ENCODE measurements around the gene PDCL2.
"Not testable (repeated sequence)": the region's sequence is repeated elsewhere in the genome, so short reads cannot be mapped to it uniquely, and the experiment has no call there.

The PDCL2 gene, protein sequence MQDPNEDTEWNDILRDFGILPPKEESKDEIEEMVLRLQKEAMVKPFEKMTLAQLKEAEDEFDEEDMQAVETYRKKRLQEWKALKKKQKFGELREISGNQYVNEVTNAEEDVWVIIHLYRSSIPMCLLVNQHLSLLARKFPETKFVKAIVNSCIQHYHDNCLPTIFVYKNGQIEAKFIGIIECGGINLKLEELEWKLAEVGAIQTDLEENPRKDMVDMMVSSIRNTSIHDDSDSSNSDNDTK

DNA sequence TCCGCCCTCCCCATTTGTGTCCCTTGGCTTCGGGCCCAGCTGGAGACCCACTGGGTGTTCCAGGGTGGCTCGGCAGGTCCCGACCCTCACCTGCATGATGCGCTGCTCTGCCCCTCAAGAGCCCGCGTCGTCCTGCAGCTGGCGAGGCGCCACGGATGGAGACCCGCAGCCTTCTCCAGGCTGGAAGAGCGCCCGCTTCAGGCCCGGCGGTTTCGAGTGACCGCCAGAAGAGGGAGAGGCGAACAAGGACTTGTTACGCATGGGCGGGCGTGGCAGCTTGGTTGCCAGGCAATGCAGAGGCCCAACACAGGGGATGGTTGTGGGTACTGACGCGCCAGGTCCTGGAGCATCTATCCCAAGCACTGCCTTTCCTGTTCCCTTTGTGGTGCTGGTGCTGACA lies at the start of gene PDCL2:
PDCL2 (minus strand) TSS at position 232 of the 400 bp plus-strand sequence; CDS start at position 96, 136 bp downstream.
- DNase-seq (ENCODE audit: low spot score): no peak

DNA sequence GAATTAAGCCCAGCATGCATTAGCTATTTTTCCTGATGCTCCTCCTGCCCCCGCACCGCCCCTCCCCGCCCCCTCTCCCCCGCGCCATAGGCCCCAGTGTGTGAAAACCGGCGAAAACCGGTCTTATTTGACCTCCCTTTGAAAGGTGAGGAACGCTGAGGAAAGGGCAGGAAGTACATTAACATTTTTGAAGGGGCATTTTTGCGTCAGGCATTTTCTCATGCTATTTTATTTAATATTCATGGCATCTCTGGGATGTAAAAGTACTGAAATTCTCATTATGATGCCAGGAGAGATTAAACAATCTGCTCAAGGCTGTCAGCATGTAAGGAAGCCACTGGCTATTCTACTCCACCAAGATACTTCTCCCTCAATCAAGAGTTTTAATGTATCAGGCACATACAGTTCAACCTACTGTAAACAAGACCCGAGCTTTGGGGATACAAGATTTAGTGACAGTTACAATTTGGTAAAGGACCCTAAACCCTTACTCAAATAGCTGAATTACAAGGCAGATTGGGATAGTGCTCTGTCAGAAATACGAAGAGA lies 45.3 kb upstream of the PDCL2 start:
- no peak for DNase-seq (ENCODE audit: low spot score)

DNA sequence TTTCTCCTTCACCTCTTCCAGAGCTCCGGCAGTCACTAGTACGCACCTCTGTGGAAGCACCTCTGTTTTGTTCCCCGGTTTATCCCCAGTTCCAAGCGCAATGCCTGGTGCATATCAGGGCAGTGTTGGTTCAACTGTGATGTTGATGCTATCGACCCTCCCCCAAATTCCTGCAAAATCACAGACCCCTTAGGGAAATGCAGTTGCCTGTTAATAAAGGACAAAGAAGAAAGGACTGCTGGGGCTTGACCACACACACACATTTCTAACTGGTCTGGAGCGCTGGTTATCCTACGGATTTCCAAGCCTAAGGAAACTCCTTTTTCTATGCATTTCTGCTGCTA lies 44.6 kb upstream of the PDCL2 start:
- no peak for DNase-seq (ENCODE audit: low spot score)

DNA sequence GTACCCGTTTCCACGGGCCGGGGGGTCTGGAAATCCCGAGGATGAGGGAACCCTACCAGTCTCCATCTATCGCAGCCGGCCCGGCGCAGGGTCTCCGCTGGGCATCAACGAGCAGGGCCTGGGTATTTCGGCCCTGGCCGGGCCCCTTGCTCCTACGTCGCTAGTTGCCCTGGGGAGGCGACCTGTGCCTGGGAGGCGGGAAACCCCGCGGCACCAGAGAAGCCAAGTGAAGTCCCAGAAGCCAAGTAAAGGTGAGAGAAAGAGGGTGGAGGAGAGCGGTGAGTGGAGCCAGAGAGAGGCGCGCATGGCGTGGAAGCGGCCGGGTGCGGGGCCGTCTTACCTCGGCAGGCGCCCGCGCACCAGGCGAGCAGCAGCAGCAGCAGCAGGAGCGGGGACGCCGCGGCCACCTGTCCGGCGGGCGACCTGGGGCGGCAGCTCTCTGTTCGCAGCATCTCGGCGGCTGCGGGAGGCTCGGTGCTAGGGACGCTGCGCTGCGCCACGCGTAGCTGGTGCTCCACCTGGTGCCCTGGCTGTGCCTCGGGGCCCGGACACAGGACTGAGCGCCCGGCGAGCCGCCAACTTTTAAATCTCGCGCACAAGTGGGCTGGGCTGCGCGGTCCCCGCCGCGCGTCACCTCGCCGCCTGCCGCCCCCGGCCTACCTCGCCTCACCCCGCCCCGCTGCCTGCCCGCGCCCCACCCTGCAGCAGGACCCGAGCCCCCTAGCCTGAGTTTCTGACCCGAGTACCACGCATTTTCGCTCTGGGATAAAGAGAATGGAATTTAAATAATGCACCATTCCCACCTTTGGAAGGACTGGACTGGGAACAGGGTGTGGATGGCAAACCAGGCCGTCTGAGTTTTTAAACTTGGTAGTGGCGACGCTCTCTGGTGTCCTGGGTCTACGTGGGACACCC lies 44.0 kb upstream of the PDCL2 start, which contains the start of gene NMU:
NMU (minus strand) TSS at position 558 of the 915 bp plus-strand sequence; CDS start at position 452, 106 bp downstream.
- DNase-seq (ENCODE audit: low spot score): no peak

DNA sequence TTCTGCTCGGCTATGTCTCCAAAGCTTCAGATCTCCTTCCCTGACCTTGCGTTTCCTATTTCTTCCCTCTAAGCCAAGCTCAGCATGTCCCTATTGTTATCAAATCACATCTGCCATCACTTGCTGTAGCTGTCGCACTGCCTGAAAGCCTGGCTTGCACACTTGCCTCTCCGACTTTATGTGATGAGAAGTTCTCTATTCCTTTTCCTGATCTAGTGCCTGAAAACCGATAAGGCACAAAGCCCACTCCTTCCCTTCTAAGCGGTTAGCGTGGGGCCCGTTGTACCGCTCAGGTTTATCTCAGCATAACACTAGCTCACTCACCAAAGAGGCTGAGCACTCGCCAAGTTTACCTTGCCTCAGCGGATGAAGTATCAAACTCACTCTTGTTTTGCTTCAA lies 43.2 kb upstream of the PDCL2 start:
- DNase-seq (ENCODE audit: low spot score): no peak

DNA sequence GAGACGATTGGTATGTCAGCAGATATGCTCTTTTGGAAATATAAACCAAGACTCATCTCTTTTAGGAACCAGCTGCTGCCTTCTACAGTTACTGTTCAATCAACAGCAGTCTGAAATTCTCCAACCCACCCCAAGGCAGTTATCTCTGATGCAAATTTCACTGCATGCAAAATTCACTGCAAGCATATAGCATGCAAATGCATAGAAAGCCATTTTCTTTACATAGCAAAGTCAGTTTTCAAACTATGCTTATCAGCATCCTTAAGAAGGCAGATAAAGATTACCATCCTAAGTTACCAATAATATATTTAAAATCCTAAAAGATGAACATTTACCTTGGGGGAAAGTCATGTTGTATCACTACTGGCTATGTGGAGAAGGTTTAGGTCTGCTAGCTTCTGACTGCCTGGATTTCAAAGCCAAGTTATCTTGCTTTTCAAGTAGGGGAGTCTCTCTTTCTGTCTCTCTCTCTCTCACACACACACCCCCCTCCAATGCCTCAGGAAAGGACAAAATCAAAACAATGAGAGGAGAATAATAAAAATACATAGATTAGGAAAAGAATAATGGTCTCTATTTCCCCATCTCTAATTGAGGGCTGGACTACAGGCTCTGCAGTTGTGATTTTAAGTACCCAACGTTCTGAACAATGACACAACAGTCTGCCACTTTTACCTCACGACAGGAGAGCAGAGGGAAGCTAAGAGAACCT lies 42.5 kb upstream of the PDCL2 start:
- no peak for DNase-seq (ENCODE audit: low spot score)

DNA sequence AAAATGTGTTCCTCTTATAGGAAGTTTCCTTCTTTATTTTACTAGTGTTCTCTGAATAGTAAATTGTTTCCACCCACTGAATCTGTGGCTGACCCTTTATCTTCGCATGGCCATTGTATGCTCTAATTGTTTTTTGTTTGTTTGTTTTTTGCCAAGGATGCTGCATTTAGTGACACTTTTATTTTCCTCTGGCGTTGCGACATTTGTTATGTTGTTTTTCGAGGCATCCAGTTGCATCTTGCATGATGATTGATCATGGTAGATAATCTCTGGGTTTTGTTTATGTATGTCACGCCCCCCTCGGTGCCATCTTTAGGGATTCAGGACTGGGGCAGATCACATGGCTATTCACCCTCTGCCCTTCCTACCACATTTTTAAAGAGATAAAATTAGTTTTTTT lies 41.9 kb upstream of the PDCL2 start:
- no peak for DNase-seq (ENCODE audit: low spot score)

DNA sequence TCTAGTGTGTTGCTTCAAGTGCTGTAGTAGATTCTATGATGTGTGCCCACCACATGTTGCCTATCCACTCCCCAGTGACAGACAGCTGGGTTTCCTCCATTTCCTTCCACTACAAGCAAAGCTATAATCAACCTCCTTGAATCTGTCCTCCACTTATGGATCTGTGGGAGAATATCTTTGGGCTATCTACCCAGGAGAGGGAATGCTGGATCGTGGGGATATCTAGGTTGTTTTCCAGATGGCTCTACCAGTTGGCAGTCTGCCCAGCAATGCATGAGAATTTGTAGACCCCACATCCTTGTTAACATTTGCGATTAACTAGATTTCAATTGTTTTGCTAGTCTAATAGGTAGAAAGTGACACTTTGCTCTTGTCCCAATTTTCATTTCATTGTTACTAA lies 33.8 kb upstream of the PDCL2 start:
- DNase-seq (ENCODE audit: low spot score): no peak

DNA sequence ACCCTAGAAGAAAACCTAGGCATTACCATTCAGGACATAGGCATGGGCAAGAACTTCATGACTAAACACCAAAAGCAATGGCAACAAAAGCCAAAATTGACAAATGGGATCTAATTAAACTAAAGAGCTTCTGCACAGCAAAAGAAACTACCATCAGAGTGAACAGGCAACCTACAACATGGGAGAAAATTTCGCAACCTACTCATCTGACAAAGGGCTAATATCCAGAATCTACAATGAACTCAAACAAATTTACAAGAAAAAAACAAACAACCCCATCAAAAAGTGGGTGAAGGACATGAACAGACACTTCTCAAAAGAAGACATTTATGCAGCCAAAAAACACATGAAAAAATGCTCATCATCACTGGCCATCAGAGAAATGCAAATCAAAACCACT lies 32.0 kb upstream of the PDCL2 start:
- DNase-seq (ENCODE audit: low spot score): not testable (repeated sequence)

DNA sequence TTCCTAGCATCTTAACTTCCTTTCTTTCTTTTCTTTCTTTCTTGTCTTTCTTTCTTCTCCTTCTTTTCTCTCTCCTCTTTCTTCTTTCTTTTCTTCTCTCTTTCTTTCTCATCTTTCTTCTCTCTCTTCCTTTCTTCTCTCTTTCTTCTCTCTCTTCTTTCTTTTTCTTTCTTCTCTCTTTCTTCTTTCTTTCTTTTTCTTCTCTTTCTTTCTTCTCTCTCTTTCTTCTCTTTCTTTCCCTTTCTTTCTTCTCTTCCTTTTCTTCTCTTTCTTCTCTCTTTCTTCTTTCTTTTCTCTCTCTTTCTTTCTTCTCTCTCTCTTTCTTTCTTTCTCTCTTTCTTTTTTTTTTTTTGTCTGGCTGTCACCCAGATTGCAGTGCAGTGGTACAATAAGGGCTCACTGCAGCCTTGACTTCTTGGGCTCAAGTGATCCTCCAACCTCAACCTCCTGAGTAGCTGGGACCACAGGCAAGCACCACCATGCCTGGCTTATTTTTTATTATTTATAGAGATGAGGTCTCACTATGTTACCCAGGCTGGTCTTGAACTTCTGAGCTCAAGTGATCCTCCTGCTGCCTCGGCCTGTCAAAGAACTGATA lies 26.6 kb upstream of the PDCL2 start:
- no peak for DNase-seq (ENCODE audit: low spot score)

DNA sequence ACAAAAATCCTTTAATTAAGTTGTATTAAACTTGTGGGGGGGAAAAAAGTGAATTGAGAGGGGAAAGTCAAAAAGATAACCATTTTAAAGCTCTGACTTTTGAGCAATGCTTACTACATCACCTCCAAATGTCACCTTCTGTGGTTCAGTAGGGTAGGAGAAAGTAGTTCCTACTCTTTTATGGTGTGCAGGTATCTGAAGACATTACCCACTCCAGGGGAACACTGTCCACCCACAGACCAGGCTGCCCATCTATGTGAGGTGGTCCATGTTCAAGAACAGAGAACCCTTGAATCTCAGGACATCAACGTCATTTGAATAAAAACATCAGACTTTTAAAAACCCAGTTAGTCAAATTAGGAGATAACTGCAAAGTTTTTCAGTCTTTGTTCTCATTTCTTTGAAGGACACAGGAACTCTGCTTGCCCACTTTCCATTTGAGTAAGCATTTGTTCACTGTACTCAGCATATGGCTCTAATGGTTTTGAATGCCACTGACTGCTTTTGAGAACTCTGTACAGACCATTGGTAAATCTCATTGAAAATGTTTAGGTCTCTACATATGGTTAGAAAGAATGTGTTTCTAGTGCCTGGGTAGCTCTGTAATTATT lies 25.6 kb upstream of the PDCL2 start:
- no peak for DNase-seq (ENCODE audit: low spot score)

DNA sequence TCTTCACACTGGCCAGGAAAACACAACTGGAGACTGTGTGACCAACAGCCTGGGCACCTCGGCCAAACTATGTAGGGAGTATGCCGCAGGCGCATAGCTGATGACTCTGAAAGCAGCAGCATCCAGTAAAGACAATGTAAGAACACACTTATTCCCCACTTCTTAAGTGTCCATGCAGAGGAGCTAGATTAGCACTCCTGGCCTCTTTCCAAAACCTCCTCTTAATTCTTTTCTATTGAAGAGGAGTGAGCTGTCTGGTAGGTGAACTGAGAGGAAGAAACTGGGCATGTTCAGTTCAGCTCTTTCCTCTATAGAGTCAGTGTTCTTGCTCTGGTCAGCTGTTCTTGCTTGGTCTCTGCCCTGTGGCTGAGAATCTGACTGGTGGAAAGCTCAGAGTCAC lies 23.0 kb upstream of the PDCL2 start:
- DNase-seq (ENCODE audit: low spot score): no peak

DNA sequence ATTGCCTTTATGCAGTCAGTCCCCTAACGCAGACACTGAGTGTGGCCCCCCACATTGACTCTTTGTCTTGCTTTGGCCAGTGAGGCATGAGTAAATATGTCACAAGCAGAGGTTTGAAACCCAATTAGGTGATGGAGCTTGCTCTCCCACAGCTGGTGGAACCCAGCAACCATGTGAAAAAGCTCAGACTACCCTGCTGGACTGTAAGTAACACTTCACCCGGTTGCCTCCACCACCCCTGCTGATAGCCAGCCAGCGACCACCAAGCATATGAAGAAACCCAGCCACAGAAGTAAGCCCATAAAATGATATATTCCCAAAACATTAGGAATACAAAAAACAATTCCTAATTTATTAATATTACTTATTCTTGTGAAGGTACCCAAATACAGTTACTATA lies 21.6 kb upstream of the PDCL2 start:
- no peak for DNase-seq (ENCODE audit: low spot score)

DNA sequence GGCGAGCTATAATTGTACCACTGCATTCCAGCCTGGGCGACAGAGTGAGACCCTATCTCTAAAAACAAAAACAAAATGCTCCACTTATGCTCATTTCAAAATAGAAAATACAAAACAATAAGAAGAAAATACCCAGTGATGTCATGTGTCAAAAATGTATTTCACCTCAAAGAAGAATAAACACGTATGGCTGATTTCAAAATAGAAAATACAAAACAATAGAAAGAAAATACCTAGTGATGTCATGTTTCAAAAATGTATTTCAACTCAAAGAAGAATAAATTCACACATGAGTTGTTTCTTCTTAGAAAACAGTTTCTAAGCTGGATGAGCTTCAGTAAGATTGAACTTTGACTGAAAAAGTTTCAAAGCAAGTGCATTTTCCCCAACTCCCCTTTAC lies 20.3 kb upstream of the PDCL2 start:
- DNase-seq (ENCODE audit: low spot score): no peak

DNA sequence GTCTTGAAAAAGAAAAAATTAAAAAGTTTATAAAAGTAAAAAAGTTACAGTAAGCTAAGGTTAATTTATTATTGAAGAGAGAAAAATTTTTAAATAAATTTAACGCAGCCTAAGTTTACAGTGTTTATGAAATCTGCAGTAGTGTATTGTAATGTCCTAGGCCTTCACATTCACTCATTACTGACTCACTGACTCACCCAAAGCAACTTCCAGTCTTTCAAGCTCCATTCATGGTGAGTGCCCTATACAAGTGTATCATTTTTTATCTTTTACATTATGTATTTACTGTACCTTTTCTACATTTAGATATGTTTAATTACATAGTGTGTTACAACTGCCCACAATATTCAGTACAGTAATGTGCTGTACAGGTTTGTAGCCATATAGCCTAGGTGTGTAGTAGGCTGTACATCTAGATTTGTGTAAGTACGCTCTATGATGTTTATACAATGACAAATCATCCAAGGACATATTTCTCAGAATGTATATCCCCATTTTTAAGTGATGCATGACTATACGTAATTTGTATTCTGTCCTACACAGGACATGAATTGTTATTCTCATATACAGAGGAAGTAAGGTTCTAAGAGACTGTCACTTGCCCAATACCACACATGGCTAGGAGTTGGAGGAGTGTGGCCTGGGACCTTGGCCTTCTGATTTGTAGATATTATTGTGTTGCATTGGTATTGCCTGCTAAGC lies 19.5 kb upstream of the PDCL2 start:
- no peak for DNase-seq (ENCODE audit: low spot score)

DNA sequence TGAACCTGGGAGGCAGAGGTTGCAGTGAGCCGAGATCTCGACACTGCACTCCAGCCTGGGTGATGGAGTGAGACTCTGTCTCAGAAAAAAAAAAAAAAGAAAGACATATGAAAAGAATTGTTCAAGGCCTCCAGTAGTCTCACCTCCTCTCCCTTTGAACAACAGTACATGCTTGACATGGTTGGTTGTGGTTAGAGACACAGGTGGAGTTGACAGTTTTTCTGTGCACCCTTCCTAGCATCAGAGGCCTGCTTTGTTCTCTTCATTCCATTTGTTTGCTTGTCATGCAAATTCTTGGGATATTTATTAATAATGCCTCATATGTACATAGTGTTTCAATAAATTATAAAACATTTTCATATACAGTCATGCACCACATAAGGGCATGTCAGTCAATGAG lies 18.3 kb upstream of the PDCL2 start:
- DNase-seq (ENCODE audit: low spot score): no peak

DNA sequence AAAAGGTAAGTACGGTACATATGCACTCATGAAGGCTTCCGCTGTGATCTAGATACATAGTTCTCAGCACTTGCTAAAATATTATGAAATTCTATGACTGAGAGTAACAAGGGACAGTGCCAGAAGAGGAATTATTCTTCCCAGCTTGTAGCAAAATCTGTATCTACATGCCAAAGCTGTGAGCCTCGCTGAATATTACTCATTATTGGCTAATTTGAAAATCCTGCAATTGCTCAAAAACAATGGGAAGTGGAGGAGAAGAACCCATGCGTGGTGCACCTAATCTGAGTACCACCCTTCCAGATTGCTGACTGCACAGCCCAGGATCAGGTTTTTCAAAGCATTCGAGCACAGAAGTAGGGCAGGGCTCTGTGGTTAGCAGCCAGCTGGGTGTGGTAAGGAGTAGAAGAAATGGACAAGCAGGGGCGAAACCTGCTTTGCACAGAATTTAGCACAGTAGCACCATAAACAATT lies 17.4 kb upstream of the PDCL2 start:
- no peak for DNase-seq (ENCODE audit: low spot score)

DNA sequence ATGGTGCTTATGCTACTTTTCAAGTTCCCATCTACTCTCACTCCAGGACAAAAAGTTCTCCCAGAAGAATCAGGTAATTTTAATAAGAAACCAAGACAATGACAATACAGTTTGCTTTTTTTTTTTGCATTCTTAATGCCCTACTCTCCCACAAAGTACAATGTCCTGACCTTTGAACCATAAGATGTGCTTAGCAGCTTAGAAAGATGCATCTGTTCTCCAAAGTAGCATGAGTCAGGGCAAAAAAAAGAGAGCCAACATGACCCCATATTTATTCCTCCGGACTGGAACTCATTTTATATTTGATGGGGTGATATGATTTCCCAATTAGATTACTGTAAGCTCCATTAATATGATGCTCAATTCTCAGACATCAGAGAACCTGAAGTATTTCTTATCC lies 16.5 kb upstream of the PDCL2 start:
- DNase-seq (ENCODE audit: low spot score): no peak

DNA sequence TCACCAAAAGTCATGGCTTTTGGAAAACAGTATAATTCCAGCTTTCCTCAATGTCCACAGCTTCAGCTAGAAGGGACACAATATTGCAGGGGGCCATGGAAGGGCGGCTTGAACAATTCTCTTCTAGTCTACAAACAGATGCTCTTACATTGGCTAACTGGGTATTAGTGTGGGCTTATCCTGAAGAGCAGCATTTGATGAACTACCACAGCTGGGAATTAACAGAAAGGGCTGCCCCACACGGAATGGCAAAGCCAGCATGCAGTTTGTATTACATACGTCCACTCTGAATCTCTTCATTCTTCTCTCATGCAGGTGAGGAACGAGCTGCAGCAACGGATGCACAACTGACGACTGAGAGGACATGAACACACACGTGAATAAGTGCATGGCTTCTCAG lies 13.0 kb upstream of the PDCL2 start:
- DNase-seq (ENCODE audit: low spot score): no peak

DNA sequence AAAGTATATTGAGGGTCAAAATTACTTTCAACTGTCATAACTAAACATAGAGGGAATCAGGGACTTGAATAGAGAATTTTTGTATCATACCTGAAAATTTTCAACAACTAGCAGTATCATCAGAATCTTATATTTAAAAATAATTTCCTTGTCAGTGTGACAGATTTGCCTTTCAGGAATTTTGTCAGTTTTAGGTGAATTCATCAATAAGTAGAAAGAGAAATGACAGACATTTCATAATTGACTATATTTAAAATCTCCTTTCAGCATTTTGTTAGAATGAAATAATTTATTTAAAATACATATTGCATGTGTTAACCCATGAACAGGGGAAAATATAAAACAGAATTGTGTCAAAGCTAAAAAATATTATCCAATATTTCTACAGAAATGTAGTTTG lies 8.6 kb upstream of the PDCL2 start:
- DNase-seq (ENCODE audit: low spot score): no peak

DNA sequence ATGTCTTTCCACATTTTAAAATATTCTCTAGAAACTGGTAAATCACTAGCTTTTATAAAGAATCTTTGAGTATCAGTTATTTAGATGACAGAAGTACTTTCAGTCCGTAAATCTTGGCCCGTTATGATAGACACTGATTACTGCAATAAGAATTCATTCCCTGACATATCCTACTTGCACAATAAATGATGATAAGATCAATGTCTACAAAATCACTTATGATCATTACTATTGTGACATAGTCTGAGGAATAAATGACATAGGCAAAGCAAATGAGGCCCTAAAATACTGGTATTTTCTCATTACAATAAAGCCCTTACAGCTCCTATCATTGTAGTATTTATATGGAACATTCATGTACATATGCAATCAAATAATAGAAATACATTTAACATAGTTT lies 6.6 kb upstream of the PDCL2 start:
- DNase-seq (ENCODE audit: low spot score): no peak

Data from hematopoietic multipotent progenitor cell treated with erythropoietin and hydrocortisone succinate and interleukin-3 and kit ligand, for 17 days (in vitro differentiated cells).